Measurements from ENCODE around the gene PCBD1. TPM values are rescaled to one million over a fixed set of nuclear protein-coding genes. Genes with fewer than 3 reads are reported as not detected.

Gene PCBD1
- total and polyA plus RNA-seq, 2 experiments from 2014 or later: 33.3 to 78.5 TPM

- no peak for TF ChIP-seq CTCF (conservative IDR thresholded peaks at IDR 0.05; ENCODE audit: low read depth in 2 of 2)
These were observed 29.6 kb downstream of the PCBD1 start (continued) for GRCh38 chr10:70858759-70859158.

- H3K4me3 ChIP-seq: no peak overlapping the region
- H3K4me1 ChIP-seq (ENCODE audit: insufficient read depth): no peaks in the 10 kb centered on the region
- Mint-ChIP-seq H3K27me3 (ENCODE audit: insufficient read depth, low read depth, poor library complexity) (peaks cover 3% of the 10 kb centered on the region), H3K4me3 (no peak overlapping the region), H3K27ac (no peak overlapping the region), H3K4me1 (no peaks in the 10 kb centered on the region; the same call in 2 of the 3 replicates), H3K9me3 (no peaks in the 10 kb centered on the region), H3K36me3 (ENCODE audit: low read depth) (peaks cover 64% of the 10 kb centered on the region)
- H3K27me3 ChIP-seq (ENCODE audit: insufficient read depth): no peaks in the 10 kb centered on the region
- no peaks in the 10 kb centered on the region for H3K9me2 ChIP-seq (ENCODE audit: insufficient read depth)
- DNase-seq (ENCODE audit: low spot score) (no peak), ATAC-seq (no peak)
- H3K4me2 ChIP-seq: no peak overlapping the region
- no peak overlapping the region for H2AFZ ChIP-seq
- H4K20me1 ChIP-seq (replicated peaks; ENCODE audit: insufficient read depth): peaks cover 11% of the 10 kb centered on the region; the same call in 1 of the 2 replicates
- no peaks in the 10 kb centered on the region for H3K79me2 ChIP-seq (replicated peaks; ENCODE audit: insufficient read depth)
- peaks cover 48% of the 10 kb centered on the region for H3K36me3 ChIP-seq (ENCODE audit: insufficient read depth)
- H3K27ac ChIP-seq (ENCODE audit: low read depth): 0 out of 2 replicates have a peak overlapping the region, but pooled peaks have one; percentile 26
- H3F3A ChIP-seq (replicated peaks; ENCODE audit: low read depth): no peaks in the 10 kb centered on the region
- TF ChIP-seq ZNF114 (CRISPR knock-in tag; IDR thresholded peaks at IDR 0.05) (no peak), EZH2 (IDR thresholded peaks at IDR 0.05; ENCODE audit: low read depth, unreplicated experiment) (no peak), CTCF (conservative IDR thresholded peaks at IDR 0.05; ENCODE audit: low read depth in 2 of 2) (no peak), REST (IDR thresholded peaks at IDR 0.05; ENCODE audit: unreplicated experiment) (no peak), NANOG (IDR thresholded peaks at IDR 0.05; ENCODE audit: borderline replicate concordance) (no peak), ZNF462 (CRISPR knock-in tag; IDR thresholded peaks at IDR 0.05) (no peak), EZH2phosphoT487 (IDR thresholded peaks at IDR 0.05; ENCODE audit: unreplicated experiment) (no peak), STAT1 (IDR thresholded peaks at IDR 0.05; ENCODE audit: unreplicated experiment) (no peak), ETS1 (IDR thresholded peaks at IDR 0.05) (no peak), ZNF331 (CRISPR knock-in tag; IDR thresholded peaks at IDR 0.05; ENCODE audit: low read depth) (no peak)
These were observed 31.9 kb downstream of the PCBD1 start for GRCh38 chr10:70856454-70856853.

Data from GM23338 (cell line).